OCI-LY3 (cell line): Measurements from ENCODE around the gene UNC5A.

Experiments used
- CTCF ChIP-seq: fragments of 200-600, 300-600 bp; sonication (generic); IDR thresholded peaks from 2 replicates; pipeline ENCODE4 v1.5.1; 2014; ENCODE audit warnings: antibody characterized with exemption, low read length, low read depth
- EZH2phosphoT487 ChIP-seq: fragments of 200-600 bp; shearing (Covaris generic); IDR thresholded peaks from 2 replicates; pipeline ENCODE4 v1.6.1; 2018; ENCODE audit warnings: antibody characterized with exemption, mixed run types, low read depth

GRCh38 chr5:176890455-176891330, 80.3 kb downstream of the UNC5A start:
- TF ChIP-seq CTCF, result no peak
- no peak for TF ChIP-seq EZH2phosphoT487
